ENCODE results near the gene NKAIN2.

DNA sequence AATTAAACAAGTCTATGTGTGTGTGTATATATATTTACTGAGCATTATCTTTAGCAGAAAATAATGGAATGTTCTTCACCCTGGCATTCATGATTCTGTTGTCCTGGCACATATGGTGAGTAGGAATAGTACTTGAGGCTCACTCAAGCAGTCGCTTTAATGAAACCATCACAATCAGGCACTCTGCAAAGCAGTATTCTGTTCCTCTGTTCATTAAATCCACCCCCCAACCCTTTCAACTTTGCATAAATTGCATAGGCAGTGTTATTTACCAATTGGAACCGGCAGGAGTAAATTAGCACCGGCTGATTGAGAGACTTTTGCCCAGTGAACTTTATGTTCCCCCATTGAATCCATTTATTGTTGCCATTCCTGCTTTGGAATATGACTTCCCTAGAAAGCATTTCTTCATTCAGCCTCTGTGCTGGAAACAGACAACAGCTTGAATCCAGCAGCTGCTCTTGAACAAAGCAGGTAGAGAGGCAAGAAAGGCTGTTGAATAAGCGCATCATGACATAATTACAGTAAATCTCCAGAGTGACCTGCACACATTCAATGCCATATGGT is 890.6 kb downstream of the NKAIN2 start:
- TF ChIP-seq, protein P1, sequence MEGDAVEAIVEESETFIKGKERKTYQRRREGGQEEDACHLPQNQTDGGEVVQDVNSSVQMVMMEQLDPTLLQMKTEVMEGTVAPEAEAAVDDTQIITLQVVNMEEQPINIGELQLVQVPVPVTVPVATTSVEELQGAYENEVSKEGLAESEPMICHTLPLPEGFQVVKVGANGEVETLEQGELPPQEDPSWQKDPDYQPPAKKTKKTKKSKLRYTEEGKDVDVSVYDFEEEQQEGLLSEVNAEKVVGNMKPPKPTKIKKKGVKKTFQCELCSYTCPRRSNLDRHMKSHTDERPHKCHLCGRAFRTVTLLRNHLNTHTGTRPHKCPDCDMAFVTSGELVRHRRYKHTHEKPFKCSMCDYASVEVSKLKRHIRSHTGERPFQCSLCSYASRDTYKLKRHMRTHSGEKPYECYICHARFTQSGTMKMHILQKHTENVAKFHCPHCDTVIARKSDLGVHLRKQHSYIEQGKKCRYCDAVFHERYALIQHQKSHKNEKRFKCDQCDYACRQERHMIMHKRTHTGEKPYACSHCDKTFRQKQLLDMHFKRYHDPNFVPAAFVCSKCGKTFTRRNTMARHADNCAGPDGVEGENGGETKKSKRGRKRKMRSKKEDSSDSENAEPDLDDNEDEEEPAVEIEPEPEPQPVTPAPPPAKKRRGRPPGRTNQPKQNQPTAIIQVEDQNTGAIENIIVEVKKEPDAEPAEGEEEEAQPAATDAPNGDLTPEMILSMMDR (IDR thresholded peaks at IDR 0.05; ENCODE audit: low read depth, low read length): no peak
- no peak for TF ChIP-seq POLR2A (IDR thresholded peaks at IDR 0.05; ENCODE audit: extremely low read depth, insufficient read length)
- TF ChIP-seq MYC (IDR thresholded peaks at IDR 0.05; ENCODE audit: low read depth, low read length): no peak
- TF ChIP-seq MAX (IDR thresholded peaks at IDR 0.05; ENCODE audit: low read depth, low read length): no peak
